A549 (cell line): Measurements from ENCODE around the gene CEP250. TPM values are rescaled to one million over a fixed set of nuclear protein-coding genes. Genes with fewer than 3 reads are reported as not detected.

Experiments used
- ATAC-seq, 2 experiments: fragments of 200-7000 bp in 1 of 2; fragments of >200 bp in 1 of 2; cut with Nextera tagmentation in 1 of 2; cut with Tn5 transposase in 1 of 2; 3 replicates each; pipeline versions ENCODE4 v1.8.0 to v1.9.1; 2018 to 2020; ENCODE audit warnings: mild to moderate bottlenecking in 1 of 2, moderate library complexity in 1 of 2
- CTCF ChIA-PET: fragments of 300-600 bp; sonication (Branson Sonifier 250); formaldehyde crosslinking; extraction: SDS; loops from one replicate; lab custom pipeline; 2021; ENCODE audit warnings: antibody characterized with exemption, inconsistent platforms; lab: Yijun Ruan, JAX
- POLR2A ChIA-PET: fragments of 350-600 bp; formaldehyde crosslinking; extraction: SDS; loops from one replicate; lab custom pipeline; 2021; ENCODE audit warnings: antibody characterized with exemption, inconsistent platforms; lab: Yijun Ruan, JAX
- DNase-seq, 2 experiments: peaks; one replicate each; pipeline versions ENCODE4 v3.0.0 to v3.0.0-alpha.2; 2011 to 2016; ENCODE audit warnings: low read depth in 1 of 2, low spot score in 1 of 2
- FAIRE-seq: peaks from 2 replicates; lab custom pipeline; 2011; peaks lifted over from hg19 to GRCh38; lab: Jason Lieb, UNC
- H3K27ac ChIP-seq, 2 experiments: fragments of >200 bp; sonication (Bioruptor Twin); formaldehyde crosslinking; 3 replicates each; pipeline ENCODE4 v1.5.1; 2016 to 2017
- H3K4me1 ChIP-seq: fragments of >200 bp; sonication (Bioruptor Twin); formaldehyde crosslinking; 3 replicates; pipeline ENCODE4 v1.6.1; 2016
- H3K4me2 ChIP-seq: fragments of >200 bp; sonication (Bioruptor Twin); formaldehyde crosslinking; 3 replicates; pipeline ENCODE4 v1.6.1; 2016
- H3K4me3 ChIP-seq: fragments of >200 bp; sonication (Bioruptor Twin); formaldehyde crosslinking; 3 replicates; pipeline ENCODE4 v1.5.1; 2016
- H3K9me3 ChIP-seq: fragments of >200 bp; sonication (Bioruptor Twin); formaldehyde crosslinking; 3 replicates; pipeline ENCODE4 v1.6.1; 2016
- CHD2 ChIP-seq: fragments of 150-350 bp; IDR thresholded peaks from 2 replicates; pipeline ENCODE4 v1.6.1; 2014; ENCODE audit warnings: low read length; ENCODE audit not compliant: partially characterized antibody
- HDAC2 ChIP-seq: fragments of 200-600 bp; sonication (generic); IDR thresholded peaks from 2 replicates; pipeline ENCODE4 v1.6.1; 2016
- KDM5A ChIP-seq: fragments of 200-600 bp; sonication (generic); IDR thresholded peaks from 2 replicates; pipeline ENCODE4 v1.6.1; 2016; ENCODE audit warnings: antibody characterized with exemption, mild to moderate bottlenecking
- NFE2L2 ChIP-seq: fragments of 150-350 bp; conservative IDR thresholded peaks from 2 replicates; pipeline ENCODE4 v1.6.1; 2014; ENCODE audit warnings: low read length
- NPAS2 ChIP-seq: fragments of 250-450 bp; sonication (Bioruptor Pico); IDR thresholded peaks from 2 replicates; pipeline ENCODE4 v1.8.0; 2022; ENCODE audit warnings: mild to moderate bottlenecking, moderate library complexity, borderline replicate concordance
- POLR2A ChIP-seq: IDR thresholded peaks from 2 replicates; pipeline ENCODE4 v1.6.1; 2012; ENCODE audit warnings: mild to moderate bottlenecking, low read length
- POLR2AphosphoS2 ChIP-seq: conservative IDR thresholded peaks from 2 replicates; pipeline ENCODE4 v1.6.1; 2012; ENCODE audit warnings: low read length, improper control_type of control experiment, inconsistent platforms
- RARB ChIP-seq: fragments of 250-450 bp; sonication (Bioruptor Pico); IDR thresholded peaks from 2 replicates; pipeline ENCODE4 v1.8.0; 2021; ENCODE audit warnings: mild to moderate bottlenecking, moderate library complexity
- RCOR1 ChIP-seq: fragments of 150-350 bp; IDR thresholded peaks from 2 replicates; pipeline ENCODE4 v1.6.1; 2014; ENCODE audit warnings: antibody characterized with exemption, low read length, low read depth
- RFX5 ChIP-seq: fragments of 450-650 bp; IDR thresholded peaks from 2 replicates; pipeline ENCODE4 v1.7.1; 2014; ENCODE audit warnings: antibody characterized with exemption, mild to moderate bottlenecking, moderate library complexity
- SMC3 ChIP-seq: fragments of >200 bp; sonication (Bioruptor Twin); formaldehyde crosslinking; IDR thresholded peaks from 3 replicates; pipeline ENCODE4 v1.6.1; 2018; ENCODE audit warnings: inconsistent platforms
- SREBF2 ChIP-seq: fragments of 450-650 bp; IDR thresholded peaks from 2 replicates; pipeline ENCODE4 v1.6.1; 2014; ENCODE audit warnings: mild to moderate bottlenecking, moderate library complexity
- TFCP2L1 ChIP-seq: fragments of 250-450 bp; sonication (Bioruptor Pico); IDR thresholded peaks from 2 replicates; pipeline ENCODE4 v1.5.0; 2021; ENCODE audit warnings: mild to moderate bottlenecking
- TP53 ChIP-seq: fragments of 250-450 bp; sonication (Bioruptor Pico); IDR thresholded peaks from 2 replicates; pipeline ENCODE4 v1.5.0; 2021; ENCODE audit warnings: mild to moderate bottlenecking, moderate library complexity
- ZC3H11A ChIP-seq: fragments of 450-650 bp; IDR thresholded peaks from 2 replicates; pipeline ENCODE4 v1.6.1; 2014; ENCODE audit warnings: antibody characterized with exemption, mild to moderate bottlenecking
- WGBS: methylation state at CpG from one replicate; pipeline ENCODE4 v1.1.6; 2017; ENCODE audit errors: missing lambda C conversion rate; 5-methylcytosine and 5-hydroxymethylcytosine counted together
- polyA plus RNA-seq, 4 experiments: library from polyadenylated mRNA; depleted of rRNA in 3 of 4; stranded (reverse); fragments of >200 nt; fragmentation: RNase III in 1 of 4; extraction: RNeasy Plus Mini Kit Qiagen cat#74134 plus additional on column Dnase treatment in 1 of 4; gene quantifications; 2 replicates in 3 of 4; 3 replicates in 1 of 4; pipeline ENCODE4 v1.2.3, GENCODE V29; 2011 to 2017
- TF ChIP-seq, protein P1 (sequence below): IDR thresholded peaks from 2 replicates; pipeline ENCODE4 v1.6.1; 2012
- TF ChIP-seq, protein P2 (sequence below): fragments of >200 bp; sonication (Bioruptor Twin); formaldehyde crosslinking; IDR thresholded peaks from 3 replicates; pipeline ENCODE4 v1.6.1; 2016
- TF ChIP-seq, protein P3 (sequence below): fragments of 250-450 bp; sonication (Bioruptor Pico); IDR thresholded peaks from 2 replicates; pipeline ENCODE4 v1.5.0; 2021; ENCODE audit warnings: mild to moderate bottlenecking, moderate library complexity, borderline replicate concordance
- TF ChIP-seq, protein P4 (sequence below): fragments of >200 bp; sonication (Bioruptor Twin); formaldehyde crosslinking; IDR thresholded peaks from 2 replicates; pipeline ENCODE4 v1.6.1; 2016
- TF ChIP-seq, protein P5 (sequence below): fragments of >200 bp; sonication (Bioruptor Twin); formaldehyde crosslinking; IDR thresholded peaks from 3 replicates; pipeline ENCODE4 v1.5.1; 2016

The CEP250 gene
- polyA plus RNA-seq, 2 of the 4 experiments (the other 2 are of a cell fraction): 13.8 to 19.6 TPM

DNA sequence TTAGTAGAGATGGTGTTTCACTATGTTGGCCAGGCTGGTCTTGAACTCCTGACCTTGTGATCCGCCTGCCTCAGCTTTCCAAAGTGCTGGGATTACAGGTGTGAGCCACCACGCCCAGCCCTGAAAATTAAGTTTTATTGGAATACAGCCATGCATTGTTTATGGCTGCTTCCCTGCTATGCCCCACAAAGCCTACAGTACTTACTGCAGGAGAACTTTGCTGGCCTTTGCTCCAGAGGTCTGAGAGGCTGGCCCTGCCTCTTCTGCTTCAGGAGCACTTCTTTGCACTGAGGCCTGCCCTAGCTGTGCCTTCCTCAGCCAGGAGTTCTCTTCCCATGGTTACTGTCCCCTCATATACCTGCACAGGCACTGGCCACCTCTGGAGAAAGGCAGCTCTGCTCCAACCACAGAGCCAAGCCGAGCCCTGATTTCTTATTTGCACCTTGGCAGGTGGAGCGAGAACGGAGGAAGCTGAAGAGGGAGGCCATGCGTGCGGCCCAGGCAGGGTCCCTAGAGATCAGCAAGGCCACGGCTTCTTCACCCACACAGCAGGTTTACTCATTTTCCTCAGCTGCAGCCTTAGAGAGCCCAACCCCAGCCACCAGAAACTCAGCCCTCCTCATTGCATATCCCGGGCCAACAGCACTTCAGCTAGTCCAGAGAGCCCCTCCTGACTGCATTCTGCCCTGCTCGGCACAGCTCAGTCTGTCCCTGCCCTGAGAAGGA is 53.3 kb downstream of the CEP250 start:
- H3K27ac ChIP-seq: no peak overlapping the region
- no peak overlapping the region for H3K4me3 ChIP-seq
- POLR2A ChIA-PET: no interaction called here
- DNase-seq: no peak
- FAIRE-seq: no peak
- ATAC-seq: no peak
- H3K9me3 ChIP-seq: no peaks in the 10 kb centered on the region
- WGBS: 95% methylated on average over 8 of the region's 10 CpGs
- H3K4me2 ChIP-seq: no peak overlapping the region
- TF ChIP-seq RFX5 (no peak), CHD2 (no peak), TP53 (CRISPR knock-in tag) (no peak), HDAC2 (no peak), NPAS2 (CRISPR knock-in tag) (no peak), POLR2A (no peak), KDM5A (no peak), SMC3 (no peak), SREBF2 (no peak), TFCP2L1 (CRISPR knock-in tag) (no peak), RARB (CRISPR knock-in tag) (no peak), POLR2AphosphoS2 (no peak), ZC3H11A (no peak), NFE2L2 (no peak), RCOR1 (no peak)
- TF ChIP-seq, protein P1, sequence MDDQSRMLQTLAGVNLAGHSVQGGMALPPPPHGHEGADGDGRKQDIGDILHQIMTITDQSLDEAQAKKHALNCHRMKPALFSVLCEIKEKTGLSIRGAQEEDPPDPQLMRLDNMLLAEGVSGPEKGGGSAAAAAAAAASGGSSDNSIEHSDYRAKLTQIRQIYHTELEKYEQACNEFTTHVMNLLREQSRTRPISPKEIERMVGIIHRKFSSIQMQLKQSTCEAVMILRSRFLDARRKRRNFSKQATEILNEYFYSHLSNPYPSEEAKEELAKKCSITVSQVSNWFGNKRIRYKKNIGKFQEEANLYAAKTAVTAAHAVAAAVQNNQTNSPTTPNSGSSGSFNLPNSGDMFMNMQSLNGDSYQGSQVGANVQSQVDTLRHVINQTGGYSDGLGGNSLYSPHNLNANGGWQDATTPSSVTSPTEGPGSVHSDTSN: no peak
- TF ChIP-seq, protein P2, sequence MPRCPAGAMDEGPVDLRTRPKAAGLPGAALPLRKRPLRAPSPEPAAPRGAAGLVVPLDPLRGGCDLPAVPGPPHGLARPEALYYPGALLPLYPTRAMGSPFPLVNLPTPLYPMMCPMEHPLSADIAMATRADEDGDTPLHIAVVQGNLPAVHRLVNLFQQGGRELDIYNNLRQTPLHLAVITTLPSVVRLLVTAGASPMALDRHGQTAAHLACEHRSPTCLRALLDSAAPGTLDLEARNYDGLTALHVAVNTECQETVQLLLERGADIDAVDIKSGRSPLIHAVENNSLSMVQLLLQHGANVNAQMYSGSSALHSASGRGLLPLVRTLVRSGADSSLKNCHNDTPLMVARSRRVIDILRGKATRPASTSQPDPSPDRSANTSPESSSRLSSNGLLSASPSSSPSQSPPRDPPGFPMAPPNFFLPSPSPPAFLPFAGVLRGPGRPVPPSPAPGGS: no peak
- TF ChIP-seq, protein P3, sequence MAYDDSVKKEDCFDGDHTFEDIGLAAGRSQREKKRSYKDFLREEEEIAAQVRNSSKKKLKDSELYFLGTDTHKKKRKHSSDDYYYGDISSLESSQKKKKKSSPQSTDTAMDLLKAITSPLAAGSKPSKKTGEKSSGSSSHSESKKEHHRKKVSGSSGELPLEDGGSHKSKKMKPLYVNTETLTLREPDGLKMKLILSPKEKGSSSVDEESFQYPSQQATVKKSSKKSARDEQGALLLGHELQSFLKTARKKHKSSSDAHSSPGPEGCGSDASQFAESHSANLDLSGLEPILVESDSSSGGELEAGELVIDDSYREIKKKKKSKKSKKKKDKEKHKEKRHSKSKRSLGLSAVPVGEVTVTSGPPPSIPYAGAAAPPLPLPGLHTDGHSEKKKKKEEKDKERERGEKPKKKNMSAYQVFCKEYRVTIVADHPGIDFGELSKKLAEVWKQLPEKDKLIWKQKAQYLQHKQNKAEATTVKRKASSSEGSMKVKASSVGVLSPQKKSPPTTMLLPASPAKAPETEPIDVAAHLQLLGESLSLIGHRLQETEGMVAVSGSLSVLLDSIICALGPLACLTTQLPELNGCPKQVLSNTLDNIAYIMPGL (CRISPR knock-in tag): no peak
- TF ChIP-seq, protein P4, sequence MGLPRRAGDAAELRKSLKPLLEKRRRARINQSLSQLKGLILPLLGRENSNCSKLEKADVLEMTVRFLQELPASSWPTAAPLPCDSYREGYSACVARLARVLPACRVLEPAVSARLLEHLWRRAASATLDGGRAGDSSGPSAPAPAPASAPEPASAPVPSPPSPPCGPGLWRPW: no peak
- TF ChIP-seq, protein P5, sequence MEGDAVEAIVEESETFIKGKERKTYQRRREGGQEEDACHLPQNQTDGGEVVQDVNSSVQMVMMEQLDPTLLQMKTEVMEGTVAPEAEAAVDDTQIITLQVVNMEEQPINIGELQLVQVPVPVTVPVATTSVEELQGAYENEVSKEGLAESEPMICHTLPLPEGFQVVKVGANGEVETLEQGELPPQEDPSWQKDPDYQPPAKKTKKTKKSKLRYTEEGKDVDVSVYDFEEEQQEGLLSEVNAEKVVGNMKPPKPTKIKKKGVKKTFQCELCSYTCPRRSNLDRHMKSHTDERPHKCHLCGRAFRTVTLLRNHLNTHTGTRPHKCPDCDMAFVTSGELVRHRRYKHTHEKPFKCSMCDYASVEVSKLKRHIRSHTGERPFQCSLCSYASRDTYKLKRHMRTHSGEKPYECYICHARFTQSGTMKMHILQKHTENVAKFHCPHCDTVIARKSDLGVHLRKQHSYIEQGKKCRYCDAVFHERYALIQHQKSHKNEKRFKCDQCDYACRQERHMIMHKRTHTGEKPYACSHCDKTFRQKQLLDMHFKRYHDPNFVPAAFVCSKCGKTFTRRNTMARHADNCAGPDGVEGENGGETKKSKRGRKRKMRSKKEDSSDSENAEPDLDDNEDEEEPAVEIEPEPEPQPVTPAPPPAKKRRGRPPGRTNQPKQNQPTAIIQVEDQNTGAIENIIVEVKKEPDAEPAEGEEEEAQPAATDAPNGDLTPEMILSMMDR: no peak
- no peaks in the 10 kb centered on the region for H3K4me1 ChIP-seq
- CTCF ChIA-PET: interaction anchor here (0.8 to 2.9 kb wide), 5 partner anchors 17 to 446 kb away, joined by 3 to 11 read pairs (median 3); partner anchors contain the start of gene SCAND1
